CD14-positive monocyte (primary cell): ENCODE measurements around the gene CBX5. TPM values are rescaled to one million over a fixed set of nuclear protein-coding genes. Genes with fewer than 3 reads are reported as not detected.
"Not testable (repeated sequence)": the region's sequence is repeated elsewhere in the genome, so short reads cannot be mapped to it uniquely, and the experiment has no call there.

Experiments used
- DNase-seq, 3 donors: peaks; one replicate each; pipeline ENCODE4 v3.0.0-alpha.2; 2011 to 2022
- H2AFZ ChIP-seq: 2 replicates; pipeline ENCODE4 v1.6.0; 2012; ENCODE audit warnings: mild to moderate bottlenecking, low read depth, low read length, inconsistent platforms; ENCODE audit not compliant: insufficient read depth, poor library complexity, severe bottlenecking
- H3K27ac ChIP-seq, 2 donors: 1 replicate in 1 of 2; 2 replicates in 1 of 2; pipeline ENCODE4 v1.5.1; 2012 to 2013; ENCODE audit warnings: low read length in 2 of 2, control low read depth in 1 of 2, inconsistent platforms in 1 of 2, low read depth in 1 of 2, mild to moderate bottlenecking in 1 of 2
- H3K27me3 ChIP-seq, 2 donors: one replicate each; pipeline versions ENCODE4 v1.6.0 to v1.6.1; 2011 to 2013; ENCODE audit warnings: low read length in 2 of 2; ENCODE audit not compliant: control insufficient read depth in 2 of 2, insufficient read depth in 2 of 2
- H3K36me3 ChIP-seq, 2 donors: replicated peaks in 1 of 2; 1 replicate in 1 of 2; 2 replicates in 1 of 2; pipeline versions ENCODE4 v1.5.1 to v1.6.1; 2012 to 2013; ENCODE audit warnings: low read length in 2 of 2, control low read depth in 1 of 2, inconsistent platforms in 1 of 2, mild to moderate bottlenecking in 1 of 2; ENCODE audit not compliant: insufficient read depth in 2 of 2, control insufficient read depth in 1 of 2
- H3K4me1 ChIP-seq, 2 donors: 1 replicate in 1 of 2; 2 replicates in 1 of 2; pipeline versions ENCODE4 v1.5.1 to v1.6.1; 2012 to 2013; ENCODE audit warnings: low read length in 2 of 2, control low read depth in 1 of 2, inconsistent platforms in 1 of 2, mild to moderate bottlenecking in 1 of 2, moderate library complexity in 1 of 2; ENCODE audit not compliant: insufficient read depth in 2 of 2, control insufficient read depth in 1 of 2
- H3K4me2 ChIP-seq: replicated peaks from 2 replicates; pipeline ENCODE3; 2012; ENCODE audit warnings: low read length, moderate library complexity, mild to moderate bottlenecking; ENCODE audit not compliant: poor library complexity, severe bottlenecking; ENCODE audit errors: extremely low read depth
- H3K4me3 ChIP-seq, 3 experiments: fragments of 200-600 bp in 1 of 3; sonication (generic) in 1 of 3; replicated peaks in 1 of 3; 1 replicate in 2 of 3; 2 replicates in 1 of 3; pipeline ENCODE4 v1.5.1; 2011 to 2013; ENCODE audit warnings: low read length in 3 of 3, mild to moderate bottlenecking in 3 of 3, control low read depth in 2 of 3, low read depth in 2 of 3, inconsistent platforms in 1 of 3, moderate library complexity in 1 of 3
- H3K79me2 ChIP-seq: 2 replicates; pipeline ENCODE4 v1.6.0; 2012; ENCODE audit warnings: mild to moderate bottlenecking, control low read depth, inconsistent platforms, low read length, moderate library complexity; ENCODE audit not compliant: insufficient read depth
- H3K9ac ChIP-seq: 2 replicates; pipeline ENCODE4 v1.6.0; 2017; ENCODE audit warnings: low read length, mild to moderate bottlenecking; ENCODE audit not compliant: insufficient read depth, poor library complexity, severe bottlenecking
- H3K9me3 ChIP-seq, 2 donors: replicated peaks in 1 of 2; 1 replicate in 1 of 2; 2 replicates in 1 of 2; pipeline versions ENCODE4 v1.5.1 to v1.6.1; 2012 to 2013; ENCODE audit warnings: low read length in 2 of 2, control low read depth in 1 of 2; ENCODE audit not compliant: control insufficient read depth in 1 of 2, insufficient read depth in 1 of 2
- H4K20me1 ChIP-seq: 2 replicates; pipeline ENCODE4 v1.6.0; 2012; ENCODE audit warnings: mild to moderate bottlenecking, low read length, control low read depth, moderate library complexity; ENCODE audit not compliant: insufficient read depth
- H3K27ac Mint-ChIP-seq, 7 donors: one replicate each; pipeline ENCODE4 v1.8.0; 2020; ENCODE audit warnings: mild to moderate bottlenecking in 7 of 7, mixed read lengths in 7 of 7, moderate library complexity in 6 of 7, inconsistent platforms in 2 of 7
- H3K27me3 Mint-ChIP-seq, 3 donors: one replicate each; pipeline ENCODE4 v1.8.0; 2021 to 2022; ENCODE audit warnings: low read depth in 3 of 3, mild to moderate bottlenecking in 3 of 3, mixed read lengths in 3 of 3, moderate library complexity in 3 of 3, inconsistent platforms in 1 of 3
- H3K36me3 Mint-ChIP-seq, 2 donors: one replicate each; pipeline ENCODE4 v1.8.0; 2020; ENCODE audit warnings: mixed read lengths in 2 of 2, inconsistent platforms in 1 of 2, mild to moderate bottlenecking in 1 of 2
- H3K4me1 Mint-ChIP-seq: one replicate; pipeline ENCODE4 v1.8.0; 2020; ENCODE audit warnings: mild to moderate bottlenecking, mixed read lengths
- H3K4me3 Mint-ChIP-seq, 2 donors: one replicate each; pipeline ENCODE4 v1.8.0; 2020; ENCODE audit warnings: mild to moderate bottlenecking in 2 of 2, mixed read lengths in 2 of 2, moderate library complexity in 1 of 2
- H3K9me3 Mint-ChIP-seq, 7 donors: one replicate each; pipeline ENCODE4 v1.8.0; 2020 to 2022; ENCODE audit warnings: mixed read lengths in 7 of 7, mild to moderate bottlenecking in 6 of 7, moderate library complexity in 6 of 7, inconsistent platforms in 2 of 7
- CTCF ChIP-seq: fragments of 200-600 bp; IDR thresholded peaks from one replicate; pipeline ENCODE4 v1.8.0; 2022; ENCODE audit warnings: antibody characterized with exemption, mild to moderate bottlenecking
- WGBS: methylation state at CpG from one replicate; pipeline ENCODE4 v1.1.5; 2013; ENCODE audit warnings: missing lambda C conversion rate; ENCODE audit not compliant: insufficient coverage; 5-methylcytosine and 5-hydroxymethylcytosine counted together
- intact Hi-C, 2 donors: fragments of 100-400 bp; cut with micrococcal nuclease; formaldehyde crosslinking; loops; one replicate each; pipeline versions ENCODE4 v1.15.0 to v1.15.1; 2023
- polyA plus RNA-seq, 3 donors: library from polyadenylated mRNA; depleted of rRNA in 1 of 3; unstranded in 2 of 3; stranded (reverse) in 1 of 3; fragments of 300-500 nt in 2 of 3; fragments of >200 nt in 1 of 3; fragmentation: Illumina TruSeq in 2 of 3; gene quantifications; 1 replicate in 2 of 3; 2 replicates in 1 of 3; pipeline ENCODE4 v1.2.3, GENCODE V29; 2012 to 2021

CBX5 gene
- polyA plus RNA-seq, 3 donors, result 2.9 to 5.4 (median 4.8) TPM

- Mint-ChIP-seq H3K4me1 (peaks cover 37% of the 10 kb centered on the region), H3K4me3 (peak overlapping the region in 1 of 2 donors; percentile 13), H3K36me3 (peaks cover 10 to 11% of the 10 kb centered on the region in 2 donors), H3K9me3 (no peaks in the 10 kb centered on the region), H3K27me3 (peaks cover 5 to 10% (median 6%) of the 10 kb centered on the region in 3 donors), H3K27ac (peak overlapping the region in 2 of 7 donors; percentile 9 to 50)
- Histone ChIP-seq H3K4me1 (peaks cover 27 to 34% of the 10 kb centered on the region in 2 donors), H4K20me1 (no peaks in the 10 kb centered on the region), H3K27ac (no peak overlapping the region), H3K4me2 (peak overlapping the region; percentile 50), H3K4me3 (peak overlapping the region in 1 of 3 experiments; percentile 51), H2AFZ (no peak overlapping the region), H3K36me3 (no peaks in the 10 kb centered on the region), H3K27me3 (no peaks in the 10 kb centered on the region), H3K79me2 (no peaks in the 10 kb centered on the region), H3K9me3 (no peaks in the 10 kb centered on the region), H3K9ac (no peak overlapping the region)
- TF ChIP-seq CTCF, result no peak
- no peak for DNase-seq
- WGBS, result no CpG with 5 or more reads among the region's 1 CpG
- intact Hi-C loops, result loop anchor here in 1 of 2 donors (10.0 kb wide), 1 partner anchor 226 kb away; no protein-coding TSS in a partner anchor
Observed at GRCh38 chr12:54228471-54228870, 51.5 kb downstream of the CBX5 start.

DNA sequence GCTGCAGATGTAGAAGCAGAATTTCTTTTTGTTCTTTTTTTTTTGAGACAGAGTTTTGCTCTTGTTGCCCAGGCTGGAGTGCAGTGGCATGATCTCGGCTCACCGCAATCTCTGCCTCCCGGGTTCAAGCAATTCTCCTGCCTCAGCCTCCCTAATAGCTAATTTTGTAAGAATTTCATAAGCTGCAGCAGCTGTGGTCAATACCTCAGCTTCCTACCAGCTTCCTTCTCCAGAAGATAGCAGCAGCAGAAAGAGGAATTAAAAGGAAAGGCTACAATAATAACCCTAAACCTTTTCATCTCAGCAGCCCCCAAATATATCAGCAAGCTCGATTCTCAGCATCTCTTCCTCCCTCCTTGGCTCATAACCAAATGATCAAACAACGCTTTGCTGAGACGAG, 52.0 kb downstream of the CBX5 start:
- Mint-ChIP-seq H3K27me3 (peaks cover 5 to 10% (median 6%) of the 10 kb centered on the region in 3 donors), H3K27ac (peak overlapping the region in 4 of 7 donors; percentile 21 to 51 (median 36)), H3K4me1 (peaks cover 37% of the 10 kb centered on the region), H3K4me3 (peak overlapping the region; percentile 5 to 66)
- WGBS, result 0% methylated on average over 2 of the region's 6 CpGs
- not testable (repeated sequence) for H3K27me3 ChIP-seq, H3K36me3 ChIP-seq, H3K79me2 ChIP-seq, H3K27ac ChIP-seq, H3K9ac ChIP-seq, H3K36me3 Mint-ChIP-seq, H3K9me3 Mint-ChIP-seq, H2AFZ ChIP-seq, H3K9me3 ChIP-seq, H4K20me1 ChIP-seq
- Histone ChIP-seq H3K4me3 (peak overlapping the region in 1 of 3 experiments; percentile 51), H3K4me1 (peaks cover 27 to 34% of the 10 kb centered on the region in 2 donors), H3K4me2 (peak overlapping the region; percentile 50)
- DNase-seq, result peak in 1 of 3 donors; percentile 25
- intact Hi-C loops, result loop anchor here in 1 of 2 donors (10.0 kb wide), 1 partner anchor 227 kb away; no protein-coding TSS in a partner anchor
